ENCODE measurements around the gene GUCY1A2.
"Not testable (repeated sequence)": the region's sequence is repeated elsewhere in the genome, so short reads cannot be mapped to it uniquely, and the experiment has no call there.

GUCY1A2 gene

DNA sequence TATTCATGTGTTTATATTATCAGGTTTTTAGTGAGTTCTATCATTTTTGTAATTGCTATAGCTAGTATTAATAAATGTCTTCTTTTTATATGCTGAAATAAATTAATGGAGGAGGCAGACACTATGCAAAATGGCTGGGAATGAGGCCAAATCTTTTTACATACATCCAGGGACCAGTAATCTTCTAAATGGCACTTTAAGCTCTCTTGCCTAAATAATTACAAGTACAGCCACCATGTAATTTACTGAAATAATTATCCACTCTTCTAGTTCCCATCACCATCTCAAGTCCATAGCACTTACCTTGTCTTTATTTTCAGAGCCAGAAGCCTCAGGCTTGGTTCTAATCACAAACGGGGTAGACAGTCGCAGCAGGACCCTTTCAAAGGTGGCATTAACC lies 79.1 kb downstream of the GUCY1A2 start:
- DNase-seq = no peak

DNA sequence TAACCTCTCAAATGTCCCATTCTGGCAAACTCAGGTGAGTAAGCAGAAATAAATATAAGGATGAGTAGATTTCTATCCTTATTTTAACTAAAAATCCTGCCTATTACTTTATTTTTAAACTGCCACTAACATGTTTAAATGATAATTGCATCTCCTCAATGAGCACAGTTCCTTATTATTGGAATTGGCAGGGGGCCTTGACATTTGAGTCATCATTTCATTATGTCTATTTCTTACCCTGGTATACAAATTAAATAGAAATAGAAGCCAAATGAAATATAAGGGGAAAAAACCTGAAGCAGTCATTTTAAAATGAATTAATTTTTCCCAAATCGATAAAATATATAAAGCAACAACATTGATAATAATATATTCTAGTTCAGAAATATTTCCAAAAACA lies 81.2 kb downstream of the GUCY1A2 start:
- DNase-seq = no peak

DNA sequence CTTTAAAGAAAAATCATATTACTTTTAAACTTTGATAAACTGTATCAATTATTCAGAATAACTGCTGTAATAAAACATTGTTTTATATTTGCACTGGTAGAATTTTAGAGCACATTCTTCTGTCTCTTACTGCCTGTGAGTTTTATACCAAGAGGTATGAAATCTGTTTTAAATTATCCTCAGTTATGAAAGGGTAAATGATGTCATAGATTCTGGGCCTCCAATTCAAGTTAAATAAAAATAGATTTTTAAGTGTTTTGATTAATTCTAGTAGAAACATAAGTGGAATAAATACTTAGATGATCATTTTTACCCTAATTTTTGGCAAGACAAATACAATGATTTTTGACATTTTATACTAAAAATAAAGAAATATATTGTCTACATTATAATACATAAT lies 93.0 kb downstream of the GUCY1A2 start:
- no peak for DNase-seq

DNA sequence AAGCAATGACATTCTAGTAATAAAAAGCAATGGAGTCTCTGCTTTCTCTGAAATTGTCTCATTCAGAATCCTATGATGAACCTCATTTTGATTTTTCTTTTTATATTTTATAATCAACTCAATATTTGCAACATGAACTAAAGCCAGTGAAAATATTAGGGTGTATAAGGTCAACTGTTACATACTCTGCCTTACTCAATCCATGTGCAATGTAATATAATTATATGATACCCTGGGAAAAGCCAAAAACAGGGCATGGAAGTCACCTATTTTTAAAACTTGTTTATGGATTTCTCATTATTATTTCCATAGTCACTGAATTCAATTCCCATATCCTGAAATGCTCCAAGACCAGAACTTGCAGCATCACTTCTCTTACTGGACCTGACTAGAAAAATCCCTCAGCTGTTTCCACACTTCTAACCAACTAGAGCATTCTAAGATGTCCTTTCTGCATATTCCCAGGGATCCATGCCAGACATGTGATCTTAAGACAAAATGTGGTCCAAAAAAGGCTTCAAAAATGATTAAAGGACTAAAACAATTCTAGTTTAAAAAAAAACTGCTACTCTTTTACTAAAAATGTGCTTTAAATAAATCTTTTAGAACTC lies 97.3 kb downstream of the GUCY1A2 start:
- DNase-seq = no peak

DNA sequence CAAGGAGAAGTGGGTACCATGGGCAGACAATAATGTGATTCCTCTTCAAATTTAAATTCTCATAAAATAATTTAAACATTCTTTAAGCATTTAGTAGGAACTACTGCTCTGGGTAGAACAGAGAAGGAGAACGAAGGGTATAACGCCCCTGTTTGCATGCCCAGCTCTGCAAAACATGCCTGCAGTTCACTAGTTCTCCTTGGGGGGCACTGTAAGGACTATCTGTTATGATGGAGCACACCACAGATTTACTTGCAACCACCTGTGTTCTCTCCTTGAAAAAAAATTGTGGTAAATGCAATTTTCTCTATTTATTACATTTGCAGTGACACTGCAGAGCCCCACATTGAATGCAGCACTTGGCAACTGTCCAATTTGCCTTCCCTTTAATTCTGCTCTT lies 100.3 kb downstream of the GUCY1A2 start:
- DNase-seq = no peak

DNA sequence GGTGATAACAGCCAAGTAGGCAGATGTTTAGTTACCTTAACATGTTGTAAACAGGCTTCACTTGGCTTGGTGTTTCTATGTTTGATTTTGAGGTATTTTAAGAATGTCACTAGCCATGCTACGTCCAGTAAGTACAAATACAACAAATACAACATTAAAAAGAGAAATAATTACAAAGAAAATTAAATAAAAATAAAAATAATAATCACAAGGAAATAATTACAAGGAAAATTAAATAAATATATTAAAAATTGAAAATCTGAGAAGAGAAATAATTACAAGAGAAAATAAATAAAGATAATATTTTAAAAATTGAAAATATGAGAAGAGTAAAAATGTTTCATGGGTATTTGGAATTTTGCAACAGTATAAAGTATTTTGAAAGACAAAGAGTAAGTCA lies 103.9 kb downstream of the GUCY1A2 start:
- no peak for DNase-seq

DNA sequence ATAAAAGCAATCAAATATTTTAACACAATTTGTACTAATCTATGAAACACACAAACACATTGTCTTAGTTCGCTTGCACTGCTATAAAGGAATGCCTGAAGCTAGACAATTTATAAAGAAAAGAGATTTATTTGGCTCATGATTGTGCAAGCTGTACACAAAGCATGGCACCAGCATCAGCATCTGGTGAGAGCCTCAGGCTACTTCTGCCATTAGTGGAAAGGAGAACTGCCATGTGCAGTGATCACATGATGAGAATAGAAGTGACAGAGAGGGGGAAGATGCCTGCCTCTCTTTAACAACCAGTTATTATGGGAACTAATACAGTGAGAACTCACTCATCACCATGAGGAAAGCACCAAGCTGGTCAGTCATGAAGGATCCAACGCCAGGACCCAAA lies 105.1 kb downstream of the GUCY1A2 start:
- no peak for DNase-seq

DNA sequence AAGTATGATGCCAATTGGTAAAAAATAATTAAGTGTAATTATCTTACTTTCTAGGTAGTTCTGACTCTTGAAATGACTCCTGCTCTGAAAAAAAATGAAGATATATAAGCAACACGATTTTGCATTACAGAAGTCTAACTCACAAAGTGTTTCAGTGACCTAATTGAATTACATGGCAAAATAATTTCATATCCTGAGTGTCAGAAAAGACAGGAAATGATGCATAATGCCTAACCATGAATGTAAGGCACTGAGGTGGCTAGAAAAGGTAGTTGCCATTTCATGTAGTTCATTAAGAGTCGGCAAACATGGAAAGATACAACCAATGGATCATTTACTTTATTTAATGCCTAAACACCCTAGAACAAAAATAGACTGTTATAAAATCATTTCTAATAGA lies 113.5 kb downstream of the GUCY1A2 start:
- DNase-seq = no peak

DNA sequence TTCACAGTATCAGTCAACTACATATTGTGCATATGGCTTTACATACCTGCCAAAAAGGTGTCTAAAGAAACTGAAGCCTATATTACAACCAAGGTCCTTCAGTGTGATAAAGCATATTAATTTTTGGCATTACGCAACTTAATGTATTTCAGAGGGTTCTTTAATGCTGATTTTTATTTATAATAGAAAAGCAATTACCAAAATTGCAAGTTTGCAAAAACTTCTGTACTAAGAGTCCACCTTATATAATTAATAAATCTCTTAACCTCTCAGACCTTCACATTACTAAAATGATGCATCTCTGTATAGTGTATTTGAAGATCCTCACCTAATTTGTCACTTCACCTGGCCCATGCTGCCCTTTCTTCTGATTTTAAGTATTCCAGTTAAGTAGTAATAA lies 128.6 kb downstream of the GUCY1A2 start:
- DNase-seq = no peak

DNA sequence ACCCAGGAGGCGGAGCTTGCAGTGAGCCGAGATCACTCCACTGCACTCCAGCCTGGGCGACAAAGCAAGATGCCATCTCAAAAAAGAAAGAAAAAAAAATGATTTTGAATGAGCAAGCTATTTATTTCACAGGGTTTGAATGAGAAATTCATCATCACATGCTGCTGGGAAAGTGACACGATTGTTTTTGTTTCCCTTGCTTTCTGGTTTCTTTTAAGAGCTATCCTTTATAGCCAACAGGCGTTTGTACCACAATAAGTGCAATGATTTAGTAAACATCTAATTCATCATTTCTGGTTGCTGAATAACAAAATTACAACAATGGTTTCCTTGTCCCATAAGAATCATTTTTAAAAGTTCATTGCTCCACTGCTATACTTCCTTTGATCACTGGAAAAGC lies 129.9 kb downstream of the GUCY1A2 start:
- DNase-seq = no peak

DNA sequence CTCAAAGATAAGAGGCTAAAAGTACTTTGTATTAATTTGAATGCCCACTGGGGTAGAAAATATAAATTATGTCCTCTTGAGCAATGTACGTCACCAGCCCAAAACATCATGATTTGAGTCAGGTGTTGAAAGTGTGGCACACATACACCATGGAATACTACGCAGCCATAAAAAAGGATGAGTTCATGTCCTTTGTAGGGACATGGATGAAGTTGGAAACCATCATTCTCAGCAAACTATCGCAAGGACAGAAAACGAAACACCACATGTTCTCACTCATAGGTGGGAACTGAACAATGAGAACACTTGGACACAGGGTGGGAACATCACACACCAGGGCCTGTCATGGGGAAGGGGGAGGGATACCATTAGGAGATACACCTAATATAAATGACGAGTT lies 134.6 kb downstream of the GUCY1A2 start:
- not testable (repeated sequence) for DNase-seq

DNA sequence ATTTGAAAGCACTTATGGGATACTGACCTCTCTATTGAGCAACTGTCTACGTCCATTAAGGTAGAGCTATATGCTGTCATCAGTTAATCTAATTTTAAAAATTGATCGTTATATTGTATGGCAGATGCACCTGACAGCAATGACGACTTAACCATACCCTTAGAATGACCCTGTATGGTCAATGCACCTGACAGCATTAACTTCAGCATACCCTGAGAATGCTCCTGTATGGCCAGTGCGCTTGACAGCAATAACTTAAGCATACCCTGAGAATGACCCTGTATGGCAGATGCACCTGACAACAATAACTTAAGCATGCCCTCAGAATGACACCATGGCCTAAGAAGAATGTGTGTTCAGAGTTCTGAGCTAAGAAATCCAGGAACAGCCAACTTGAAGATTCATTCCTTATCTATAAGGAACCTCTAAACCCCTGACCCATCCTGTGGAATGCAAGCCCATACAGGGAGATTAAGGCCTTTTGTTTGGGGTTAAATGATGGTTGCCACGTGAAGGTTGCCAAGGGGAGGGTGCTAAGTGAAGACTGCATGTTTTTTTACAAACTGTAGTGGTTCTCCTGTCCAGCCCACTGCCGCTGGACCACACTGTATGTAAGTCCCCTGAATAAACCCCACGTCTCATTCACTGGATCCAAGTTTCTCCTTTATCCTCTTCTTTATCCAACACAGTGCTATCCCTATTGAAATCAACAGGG lies 138.3 kb downstream of the GUCY1A2 start:
- no peak for DNase-seq

DNA sequence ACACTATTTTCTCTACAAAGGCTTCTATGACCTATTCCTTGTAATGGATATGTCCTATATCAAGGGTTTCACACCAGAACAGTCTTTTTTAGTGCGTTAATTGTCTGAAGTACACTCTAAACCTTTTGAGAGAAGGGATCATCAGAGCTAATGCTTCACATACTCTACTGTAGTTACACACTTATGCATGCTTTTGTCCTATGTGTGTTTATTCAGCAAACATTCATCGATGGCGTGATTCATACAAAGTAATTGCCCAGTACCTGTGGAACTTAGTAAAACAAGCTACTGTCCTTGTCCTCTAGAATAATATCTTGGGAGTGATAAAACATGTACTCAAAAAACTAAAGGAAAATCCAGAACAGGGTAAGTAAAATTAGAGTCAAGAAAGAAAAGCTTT lies 139.2 kb downstream of the GUCY1A2 start:
- DNase-seq = no peak

DNA sequence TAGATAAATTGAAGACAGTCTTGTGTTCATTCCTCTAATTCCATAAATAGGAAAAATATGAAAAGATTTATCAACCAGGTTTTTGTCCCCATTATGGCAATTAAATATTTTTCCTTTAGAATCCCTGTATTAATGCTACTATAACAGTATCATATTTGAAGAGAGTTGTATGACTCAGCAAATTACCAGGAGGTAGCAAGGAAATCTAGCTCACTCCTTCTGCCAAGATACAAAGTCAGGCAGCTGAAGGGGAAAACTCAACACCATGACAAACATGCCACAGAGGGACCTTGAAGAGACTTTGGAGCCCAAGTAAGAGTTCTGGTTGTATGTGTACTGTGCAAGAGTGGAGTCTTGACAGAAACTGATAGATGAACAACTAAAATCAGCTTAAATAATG lies 143.3 kb downstream of the GUCY1A2 start:
- DNase-seq = no peak

DNA sequence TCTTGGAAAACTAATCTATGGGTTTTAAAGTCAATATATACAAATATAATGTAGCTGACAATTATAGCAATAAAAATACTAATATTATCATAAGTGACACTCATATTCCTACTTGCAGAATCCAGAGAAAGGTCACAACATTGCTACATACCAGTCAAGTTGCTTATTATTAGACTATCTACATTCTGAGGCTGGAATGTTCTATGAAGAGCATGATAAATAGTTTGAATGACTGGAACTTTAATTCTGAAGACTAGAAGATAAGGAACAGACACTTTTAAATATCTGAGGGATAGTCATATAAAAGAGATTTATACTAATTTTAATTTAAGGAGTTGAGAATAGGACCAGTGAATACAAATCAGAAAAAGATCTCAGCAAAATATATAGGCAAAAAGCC lies 146.0 kb downstream of the GUCY1A2 start:
- DNase-seq = no peak

DNA sequence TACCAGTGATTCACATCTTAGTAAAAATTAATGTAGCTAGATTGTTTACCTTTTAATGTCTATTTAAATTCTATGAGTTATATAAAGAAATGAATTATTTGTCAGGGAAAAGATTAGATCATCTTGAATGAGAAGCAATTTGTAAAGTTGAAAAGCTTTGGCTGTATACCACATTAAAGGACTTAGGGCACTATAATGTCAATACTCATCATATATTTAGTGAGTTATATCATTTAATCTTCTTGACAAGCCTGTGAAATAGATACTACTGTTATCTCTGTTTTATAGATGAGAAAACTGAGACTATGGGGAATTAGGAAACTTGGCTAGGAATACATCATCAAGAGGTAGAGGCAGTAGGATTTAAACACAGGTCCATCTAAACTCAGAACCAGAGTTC lies 160.1 kb downstream of the GUCY1A2 start:
- DNase-seq = no peak

DNA sequence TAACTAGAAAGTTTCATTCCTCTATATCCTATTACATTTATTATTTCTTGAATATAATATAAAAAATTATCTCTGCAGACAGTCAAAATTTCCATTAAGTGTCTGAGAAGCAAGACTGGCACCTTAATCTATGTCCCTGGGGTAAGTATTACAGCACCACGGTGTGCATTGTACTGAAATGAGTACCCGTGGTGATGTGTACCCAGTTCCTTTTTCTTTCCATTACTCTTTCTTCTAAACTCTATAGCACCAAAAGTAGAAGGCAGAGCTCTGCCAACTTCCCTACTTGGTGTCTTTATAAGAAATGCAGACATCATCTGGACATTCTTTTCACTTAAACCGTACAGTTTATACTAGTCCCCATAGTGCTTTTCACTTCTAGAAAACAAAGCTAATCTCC lies 161.7 kb downstream of the GUCY1A2 start:
- DNase-seq = no peak

DNA sequence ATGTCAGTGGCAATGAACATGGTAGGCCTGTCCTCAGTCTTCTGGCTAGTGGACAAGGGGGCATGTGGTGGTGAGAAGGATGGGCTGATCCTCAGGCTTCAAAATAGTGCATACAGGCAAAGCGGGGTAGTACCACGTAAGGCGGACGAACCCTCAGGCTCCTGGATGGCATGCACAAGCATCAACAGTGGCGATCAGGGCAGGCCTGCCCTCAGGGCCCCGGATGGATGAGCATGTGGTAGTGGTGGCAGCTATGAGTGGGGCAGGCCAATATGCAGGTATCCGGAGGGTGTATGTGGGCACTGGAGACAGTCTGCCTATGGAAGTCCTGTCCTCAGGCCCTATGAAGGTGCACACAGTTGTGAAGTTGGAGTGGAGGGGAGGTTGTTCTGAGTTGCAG lies 163.8 kb downstream of the GUCY1A2 start:
- no peak for DNase-seq

DNA sequence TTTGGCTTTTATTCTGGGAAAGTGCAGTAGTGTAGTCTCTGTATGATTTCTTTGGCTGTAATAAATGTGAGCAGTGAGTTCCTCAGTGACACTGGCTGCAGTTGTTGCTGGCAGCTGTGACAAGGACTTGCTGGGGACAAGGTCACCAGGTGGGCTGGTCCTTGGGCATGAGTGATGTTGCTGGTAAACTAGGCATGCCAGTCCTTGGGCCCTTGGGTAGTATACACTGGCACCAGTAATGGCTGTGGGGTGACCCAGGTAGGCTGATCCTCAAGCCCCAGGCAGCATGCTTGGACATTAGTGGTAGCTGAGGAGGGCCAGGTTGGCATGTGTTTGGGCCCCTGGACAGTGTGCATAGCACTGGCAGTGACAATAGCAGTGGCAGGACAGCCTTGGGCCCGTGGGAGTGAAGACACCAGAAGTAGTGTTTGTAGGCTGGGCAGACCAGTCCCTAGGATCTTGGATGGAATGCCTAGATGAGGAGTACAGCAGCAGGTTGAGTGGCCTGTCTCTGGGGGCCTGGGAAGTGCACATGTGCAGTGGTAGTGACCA lies 164.3 kb downstream of the GUCY1A2 start:
- no peak for DNase-seq

DNA sequence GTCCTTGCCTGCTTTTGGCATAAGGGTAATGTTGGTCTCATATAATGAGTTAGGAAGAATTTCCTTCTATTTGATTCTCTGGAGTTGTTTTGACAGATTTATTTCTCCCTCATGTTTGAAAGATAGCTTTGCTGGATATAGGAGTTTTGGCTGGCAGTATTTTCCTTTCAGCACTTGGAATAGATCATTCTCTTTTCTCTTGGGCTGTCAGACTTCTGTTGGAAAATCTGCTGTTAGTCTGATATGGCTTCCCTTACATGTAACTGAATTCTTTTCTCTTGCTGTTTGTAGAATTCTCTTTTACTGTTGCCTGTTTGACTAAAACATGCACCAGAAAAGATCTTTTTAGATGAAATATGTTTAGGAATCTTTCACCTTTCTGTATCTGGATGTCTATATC lies 165.5 kb downstream of the GUCY1A2 start:
- DNase-seq = no peak

DNA sequence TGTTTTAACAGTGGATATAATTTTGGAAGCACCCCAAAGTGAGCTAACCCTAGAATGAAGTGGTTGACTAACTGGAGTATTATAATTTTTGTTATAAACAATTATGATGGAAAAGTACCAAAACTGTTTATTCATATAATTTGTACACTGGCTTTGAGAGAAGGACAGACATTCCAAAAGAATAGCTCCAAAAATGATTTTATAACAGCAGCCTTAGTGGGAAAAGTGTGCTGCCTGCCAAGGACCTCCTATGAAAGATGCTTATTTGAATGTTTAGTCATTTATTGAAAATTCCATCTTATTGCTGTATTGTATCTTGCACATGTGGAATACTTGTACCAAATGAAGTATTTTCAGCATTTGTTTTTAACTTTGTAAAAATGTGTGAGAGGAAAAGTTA lies 169.8 kb downstream of the GUCY1A2 start:
- no peak for DNase-seq

DNA sequence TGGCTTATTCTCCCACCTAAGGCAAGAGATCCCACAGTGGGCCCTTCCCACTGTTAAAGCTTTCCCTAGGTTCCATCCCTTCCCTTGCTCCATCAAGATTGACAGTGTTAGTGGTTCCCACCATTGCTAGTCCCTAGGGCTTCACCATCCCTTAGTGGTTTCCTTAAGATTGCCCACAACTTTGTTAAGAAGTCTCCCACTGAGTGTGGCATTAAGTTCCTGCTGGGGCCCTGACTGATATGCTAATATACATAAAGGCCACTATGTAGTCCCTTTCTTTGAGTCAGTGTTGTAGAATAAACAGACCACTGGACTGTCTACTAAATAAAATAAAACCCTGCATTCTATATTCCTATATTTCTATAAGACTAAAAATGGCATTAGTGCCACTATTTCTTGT lies 176.1 kb downstream of the GUCY1A2 start:
- no peak for DNase-seq

DNA sequence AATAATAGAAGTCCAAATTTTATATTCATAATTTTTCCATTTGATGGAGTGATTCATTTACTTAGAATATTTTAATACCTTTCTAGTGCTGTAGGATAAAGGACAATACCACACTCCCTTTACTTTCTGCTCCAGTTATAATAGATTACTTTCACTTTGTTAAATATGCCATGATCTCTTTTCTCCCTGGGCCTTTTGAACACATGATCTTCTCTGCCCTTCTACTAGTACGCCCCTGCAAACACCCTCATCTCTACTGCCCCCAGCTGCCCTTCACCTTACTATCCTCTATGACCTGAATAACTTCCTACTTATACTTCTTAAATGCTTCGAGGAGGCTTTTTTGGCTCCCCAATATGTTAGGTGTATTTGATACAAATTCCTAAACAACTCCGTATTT lies 177.3 kb downstream of the GUCY1A2 start:
- no peak for DNase-seq

DNA sequence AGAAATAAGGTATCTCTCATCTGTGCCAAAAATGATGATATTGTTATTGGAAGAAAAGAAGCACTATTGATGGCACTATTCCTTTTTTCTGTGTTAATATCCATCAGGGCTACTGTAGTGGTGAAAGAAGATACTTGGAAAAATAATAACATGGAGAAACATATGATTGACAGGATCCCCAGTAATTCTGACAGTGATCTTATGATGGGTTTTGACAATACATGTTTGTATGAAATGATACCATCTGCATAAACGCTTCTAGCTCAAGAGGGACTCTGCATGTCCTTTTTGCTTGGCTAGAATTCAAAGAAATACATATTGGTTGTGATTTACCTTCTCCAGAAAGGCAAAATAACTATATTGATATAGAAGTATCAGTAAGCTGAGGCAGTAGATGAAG lies 178.1 kb downstream of the GUCY1A2 start:
- no peak for DNase-seq

DNA sequence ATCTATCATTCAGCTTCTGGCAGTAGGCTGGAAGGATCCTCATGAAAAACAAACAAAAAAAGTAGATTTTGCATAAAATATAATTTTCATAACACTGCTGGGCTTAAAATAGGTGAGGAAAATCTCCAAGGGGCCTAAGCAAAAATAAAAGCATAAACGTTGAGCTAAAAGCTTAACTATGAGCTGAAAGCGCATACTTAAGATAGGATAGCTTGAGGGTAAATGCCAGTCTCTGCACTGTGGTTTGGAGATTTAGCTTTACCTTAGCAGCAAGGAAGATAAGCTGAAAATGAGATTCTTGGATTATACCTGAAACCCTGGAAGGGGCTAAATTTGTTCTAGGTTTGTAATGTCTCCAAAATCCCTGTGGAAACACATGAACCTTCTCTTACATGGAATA lies 183.7 kb downstream of the GUCY1A2 start:
- DNase-seq = no peak
